ENCODE data around the gene ADSS2. TPM values are rescaled to one million over a fixed set of nuclear protein-coding genes. Genes with fewer than 3 reads are reported as not detected.
"Not testable (repeated sequence)": the region's sequence is repeated elsewhere in the genome, so short reads cannot be mapped to it uniquely, and the experiment has no call there.

The ADSS2 gene
- total RNA-seq, result 82.8 and 90.6 TPM in 2 replicates
- polyA plus RNA-seq, result 24.9 and 35.5 TPM in 2 replicates
- polyA plus RNA-seq (2011; cell fraction: cytosol; rRNA removed), result 47.5 and 49.3 TPM in 2 replicates
- 52.7 and 75.7 TPM in 2 replicates for polyA plus RNA-seq (2011; cell fraction: nucleus; rRNA removed)
- polyA plus RNA-seq (2012), result 81.7 and 91.2 TPM in 2 replicates
- polyA minus RNA-seq, result 30.1 and 32.2 TPM in 2 replicates
- 26.4 TPM for polyA minus RNA-seq (2011; cell fraction: cytosol; rRNA and poly(A)+ RNA removed)
- polyA minus RNA-seq (2011; cell fraction: nucleus; rRNA and poly(A)+ RNA removed), result 54.7 and 75.4 TPM in 2 replicates
- Bru-seq, nascent RNA, result percentile 95 among the genes with signal in this experiment
- BruChase-seq, experiment 1, labeled RNA remaining after a 6-hour chase, result percentile 91 among the genes with signal in this experiment
- BruChase-seq, experiment 2, labeled RNA remaining after a 2-hour chase, result percentile 94 among the genes with signal in this experiment
- long read RNA-seq, transcript ADSS-201 (13 exons, 2,780 nt), result major isoform, 224 of 261 reads
- long read RNA-seq, partial matches to known transcripts, result 8 of 261 reads
- long read RNA-seq, other reads (novel, unspliced or antisense), result 29 of 261 reads

DNA sequence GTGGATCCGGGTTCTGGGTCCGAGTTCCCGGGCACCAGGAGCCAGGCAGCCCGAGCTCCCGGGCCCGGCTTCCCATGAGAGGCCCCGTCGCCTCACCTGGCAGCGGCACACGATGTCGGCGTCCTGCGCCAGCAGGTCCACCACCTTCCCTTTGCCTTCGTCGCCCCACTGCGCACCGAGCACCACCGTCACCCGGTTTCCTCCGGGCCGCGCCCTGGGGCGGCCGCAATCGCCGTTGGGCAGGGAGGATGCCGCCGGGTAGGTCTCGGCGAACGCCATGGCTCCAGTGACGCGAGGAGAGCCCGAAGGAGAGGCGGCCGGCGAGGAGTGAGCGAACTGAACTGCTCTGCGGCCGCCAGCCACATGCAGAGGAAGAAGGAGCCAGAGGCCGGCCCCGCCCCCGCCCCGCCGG is at the start of gene ADSS2:
TSS of gene ADSS2 (minus strand) at position 371 of the 412 bp plus-strand sequence. CDS start at position 279, 92 bp downstream.
- TF ChIP-seq, protein P1, sequence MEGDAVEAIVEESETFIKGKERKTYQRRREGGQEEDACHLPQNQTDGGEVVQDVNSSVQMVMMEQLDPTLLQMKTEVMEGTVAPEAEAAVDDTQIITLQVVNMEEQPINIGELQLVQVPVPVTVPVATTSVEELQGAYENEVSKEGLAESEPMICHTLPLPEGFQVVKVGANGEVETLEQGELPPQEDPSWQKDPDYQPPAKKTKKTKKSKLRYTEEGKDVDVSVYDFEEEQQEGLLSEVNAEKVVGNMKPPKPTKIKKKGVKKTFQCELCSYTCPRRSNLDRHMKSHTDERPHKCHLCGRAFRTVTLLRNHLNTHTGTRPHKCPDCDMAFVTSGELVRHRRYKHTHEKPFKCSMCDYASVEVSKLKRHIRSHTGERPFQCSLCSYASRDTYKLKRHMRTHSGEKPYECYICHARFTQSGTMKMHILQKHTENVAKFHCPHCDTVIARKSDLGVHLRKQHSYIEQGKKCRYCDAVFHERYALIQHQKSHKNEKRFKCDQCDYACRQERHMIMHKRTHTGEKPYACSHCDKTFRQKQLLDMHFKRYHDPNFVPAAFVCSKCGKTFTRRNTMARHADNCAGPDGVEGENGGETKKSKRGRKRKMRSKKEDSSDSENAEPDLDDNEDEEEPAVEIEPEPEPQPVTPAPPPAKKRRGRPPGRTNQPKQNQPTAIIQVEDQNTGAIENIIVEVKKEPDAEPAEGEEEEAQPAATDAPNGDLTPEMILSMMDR (IDR thresholded peaks at IDR 0.05; ENCODE audit: extremely low read depth in 1 of 2, insufficient read depth in 1 of 2, low read depth in 1 of 2, low read length in 2 of 2), result no peak
- TF ChIP-seq FOS (IDR thresholded peaks at IDR 0.05; ENCODE audit: borderline replicate concordance, insufficient read depth, low read length) (no peak), POLR2AphosphoS5 (IDR thresholded peaks at IDR 0.05; ENCODE audit: insufficient read depth, low read depth, low read length) (no peak), POLR2A (IDR thresholded peaks at IDR 0.05; ENCODE audit: low read depth, low read length) (peak; percentile 57)
- intact Hi-C loops (cut with micrococcal nuclease) (loop anchor here (1.0 to 10.0 kb wide), 10 partner anchors 98 to 1107 kb away; partner anchors contain the start of gene COX20), dilution Hi-C loops (cut with MboI; ENCODE audit: extremely low pct_ligation_motif_present, low sequenced_read_pairs) (no loop called here)
- FAIRE-seq (no peak), DNase-seq (ENCODE audit: low read depth, low spot score) (no peak)
- CTCF ChIA-PET, result interaction anchor here (2.9 kb wide), 1 partner anchor 37 kb away, joined by 11 read pairs; no protein-coding TSS in a partner anchor
- Histone ChIP-seq H3K27ac (ENCODE audit: insufficient read depth, low read depth, low read length) (peak within 1 kb of the TSS; percentile 77), H3K9me1 (replicated peaks; ENCODE audit: control insufficient read depth, extremely low read depth, insufficient read depth, low read length) (no peaks in the 10 kb centered on the region), H3K9me3 (replicated peaks; ENCODE audit: control insufficient read depth, insufficient read depth, low read length) (no peaks in the 10 kb centered on the region), H3K79me2 (ENCODE audit: control insufficient read depth, insufficient read depth, low read length) (peaks cover 51% of the 10 kb centered on the region), H2AFZ (ENCODE audit: low read depth, low read length) (peak within 1 kb of the TSS; percentile 90), H3K4me2 (ENCODE audit: insufficient read depth, low read length) (peak within 1 kb of the TSS; percentile 95), H3K9ac (replicated peaks; ENCODE audit: extremely low read depth, insufficient read depth, low read length) (peak within 1 kb of the TSS; percentile 95), H3K27me3 (ENCODE audit: control insufficient read depth in 2 of 2, insufficient read depth in 2 of 2, low read length in 2 of 2) (no peaks in the 10 kb centered on the region), H4K20me1 (replicated peaks; ENCODE audit: control insufficient read depth, extremely low read depth, insufficient read depth, low read length) (no peaks in the 10 kb centered on the region), H3K36me3 (ENCODE audit: control insufficient read depth in 2 of 2, extremely low read depth in 1 of 2, insufficient read depth in 2 of 2, low read length in 2 of 2) (no peaks in the 10 kb centered on the region), H3K4me3 (replicated peaks in 1 of 3; ENCODE audit: insufficient read depth in 1 of 3, low read depth in 1 of 3, low read length in 3 of 3) (peak within 1 kb of the TSS; percentile 92 to 96 (median 94)), H3K4me1 (ENCODE audit: control insufficient read depth, extremely low read depth, insufficient read depth, low read length) (peaks cover 45% of the 10 kb centered on the region)
- TSS peak; percentile 29 for BruUV-seq (replicated peaks)
- POLR2A ChIA-PET, result no interaction called here

- H3K9me3 ChIP-seq (replicated peaks; ENCODE audit: control insufficient read depth, insufficient read depth, low read length); H3K9me1 ChIP-seq (replicated peaks; ENCODE audit: control insufficient read depth, extremely low read depth, insufficient read depth, low read length); dilution Hi-C loops (cut with MboI; ENCODE audit: extremely low pct_ligation_motif_present, low sequenced_read_pairs); H3K4me2 ChIP-seq (ENCODE audit: insufficient read depth, low read length); FAIRE-seq; DNase-seq (ENCODE audit: low read depth, low spot score); CTCF ChIA-PET; POLR2A ChIA-PET; H3K79me2 ChIP-seq (ENCODE audit: control insufficient read depth, insufficient read depth, low read length); intact Hi-C loops (cut with micrococcal nuclease); H3K27ac ChIP-seq (ENCODE audit: insufficient read depth, low read depth, low read length); H3K9ac ChIP-seq (replicated peaks; ENCODE audit: extremely low read depth, insufficient read depth, low read length); BruUV-seq (replicated peaks); H3K27me3 ChIP-seq (ENCODE audit: control insufficient read depth in 2 of 2, insufficient read depth in 2 of 2, low read length in 2 of 2); H3K4me1 ChIP-seq (ENCODE audit: control insufficient read depth, extremely low read depth, insufficient read depth, low read length); H4K20me1 ChIP-seq (replicated peaks; ENCODE audit: control insufficient read depth, extremely low read depth, insufficient read depth, low read length); H3K4me3 ChIP-seq (replicated peaks in 1 of 3; ENCODE audit: insufficient read depth in 1 of 3, low read depth in 1 of 3, low read length in 3 of 3); H3K36me3 ChIP-seq (ENCODE audit: control insufficient read depth in 2 of 2, extremely low read depth in 1 of 2, insufficient read depth in 2 of 2, low read length in 2 of 2); H2AFZ ChIP-seq (ENCODE audit: low read depth, low read length): not testable (repeated sequence)
These were observed 48.8 kb upstream of the ADSS2 start for GRCh38 chr1:244500515-244500914.

- H3K4me3 ChIP-seq (replicated peaks in 1 of 3; ENCODE audit: insufficient read depth in 1 of 3, low read depth in 1 of 3, low read length in 3 of 3); POLR2A ChIA-PET; FAIRE-seq; H3K79me2 ChIP-seq (ENCODE audit: control insufficient read depth, insufficient read depth, low read length); H3K4me2 ChIP-seq (ENCODE audit: insufficient read depth, low read length); H3K9me3 ChIP-seq (replicated peaks; ENCODE audit: control insufficient read depth, insufficient read depth, low read length); H3K36me3 ChIP-seq (ENCODE audit: control insufficient read depth in 2 of 2, extremely low read depth in 1 of 2, insufficient read depth in 2 of 2, low read length in 2 of 2); intact Hi-C loops (cut with micrococcal nuclease); H3K9me1 ChIP-seq (replicated peaks; ENCODE audit: control insufficient read depth, extremely low read depth, insufficient read depth, low read length); H3K27me3 ChIP-seq (ENCODE audit: control insufficient read depth in 2 of 2, insufficient read depth in 2 of 2, low read length in 2 of 2); DNase-seq (ENCODE audit: low read depth, low spot score); H2AFZ ChIP-seq (ENCODE audit: low read depth, low read length); CTCF ChIA-PET; H4K20me1 ChIP-seq (replicated peaks; ENCODE audit: control insufficient read depth, extremely low read depth, insufficient read depth, low read length); BruUV-seq (replicated peaks); H3K4me1 ChIP-seq (ENCODE audit: control insufficient read depth, extremely low read depth, insufficient read depth, low read length); H3K27ac ChIP-seq (ENCODE audit: insufficient read depth, low read depth, low read length); H3K9ac ChIP-seq (replicated peaks; ENCODE audit: extremely low read depth, insufficient read depth, low read length); dilution Hi-C loops (cut with MboI; ENCODE audit: extremely low pct_ligation_motif_present, low sequenced_read_pairs): not testable (repeated sequence)
These were observed 47.8 kb upstream of the ADSS2 start for GRCh38 chr1:244499484-244499883.
